ENCODE measurements around the gene PTGFRN.

PTGFRN gene

DNA sequence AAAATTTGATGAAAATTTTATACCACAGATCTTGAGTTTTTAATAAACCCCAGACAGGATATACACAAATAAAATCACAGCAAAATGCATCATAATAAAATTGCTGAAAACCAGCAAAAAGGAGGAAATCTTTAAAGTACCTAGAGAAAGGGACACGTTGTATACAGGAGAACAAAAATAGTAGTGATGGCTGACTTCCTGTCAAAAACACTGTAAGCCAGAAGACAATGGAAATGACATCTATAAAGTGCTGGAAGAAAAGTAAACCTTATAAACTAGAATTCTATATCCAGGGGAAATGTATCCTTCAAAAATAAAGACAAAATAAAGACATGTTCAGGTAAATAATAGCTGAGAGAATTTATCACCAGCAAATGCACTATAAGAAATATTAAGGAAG lies 14.6 kb upstream of the PTGFRN start:
- Histone ChIP-seq H3K27me3 (ENCODE audit: control insufficient read depth, insufficient read depth, low read length) (no peaks in the 10 kb centered on the region), H3K4me1 (ENCODE audit: control insufficient read depth, insufficient read depth, low read length) (no peaks in the 10 kb centered on the region), H3K36me3 (ENCODE audit: control insufficient read depth, insufficient read depth, low read length) (no peaks in the 10 kb centered on the region), H3K4me3 (ENCODE audit: low read length) (no peak overlapping the region), H3K9me3 (ENCODE audit: control insufficient read depth, low read length) (no peaks in the 10 kb centered on the region), H3K9ac (ENCODE audit: low read length) (no peak overlapping the region)

DNA sequence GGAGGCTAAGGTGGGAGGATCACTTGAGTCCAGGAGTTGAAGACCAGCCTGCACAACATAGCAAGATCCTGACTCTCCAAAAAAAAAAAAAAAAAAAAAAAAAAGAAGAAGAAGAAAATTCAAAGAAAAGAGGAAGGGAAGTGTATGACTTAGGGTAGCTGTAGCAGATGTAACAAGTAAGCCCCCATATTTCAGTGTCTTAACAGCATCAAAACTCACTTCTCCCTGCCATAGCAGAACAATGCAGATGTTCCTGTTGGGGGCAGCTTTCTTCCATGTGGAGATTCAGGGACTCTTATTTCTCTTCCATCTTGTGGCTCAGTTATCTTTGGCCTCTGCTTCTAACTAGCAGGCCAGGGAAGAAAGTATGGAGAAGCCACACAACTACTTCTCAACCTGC lies 10.2 kb upstream of the PTGFRN start:
- Histone ChIP-seq H3K36me3 (ENCODE audit: control insufficient read depth, insufficient read depth, low read length) (no peaks in the 10 kb centered on the region), H3K9me3 (ENCODE audit: control insufficient read depth, low read length) (no peaks in the 10 kb centered on the region), H3K27me3 (ENCODE audit: control insufficient read depth, insufficient read depth, low read length) (no peaks in the 10 kb centered on the region), H3K4me3 (ENCODE audit: low read length) (no peak overlapping the region), H3K9ac (ENCODE audit: low read length) (no peak overlapping the region), H3K4me1 (ENCODE audit: control insufficient read depth, insufficient read depth, low read length) (no peaks in the 10 kb centered on the region)

DNA sequence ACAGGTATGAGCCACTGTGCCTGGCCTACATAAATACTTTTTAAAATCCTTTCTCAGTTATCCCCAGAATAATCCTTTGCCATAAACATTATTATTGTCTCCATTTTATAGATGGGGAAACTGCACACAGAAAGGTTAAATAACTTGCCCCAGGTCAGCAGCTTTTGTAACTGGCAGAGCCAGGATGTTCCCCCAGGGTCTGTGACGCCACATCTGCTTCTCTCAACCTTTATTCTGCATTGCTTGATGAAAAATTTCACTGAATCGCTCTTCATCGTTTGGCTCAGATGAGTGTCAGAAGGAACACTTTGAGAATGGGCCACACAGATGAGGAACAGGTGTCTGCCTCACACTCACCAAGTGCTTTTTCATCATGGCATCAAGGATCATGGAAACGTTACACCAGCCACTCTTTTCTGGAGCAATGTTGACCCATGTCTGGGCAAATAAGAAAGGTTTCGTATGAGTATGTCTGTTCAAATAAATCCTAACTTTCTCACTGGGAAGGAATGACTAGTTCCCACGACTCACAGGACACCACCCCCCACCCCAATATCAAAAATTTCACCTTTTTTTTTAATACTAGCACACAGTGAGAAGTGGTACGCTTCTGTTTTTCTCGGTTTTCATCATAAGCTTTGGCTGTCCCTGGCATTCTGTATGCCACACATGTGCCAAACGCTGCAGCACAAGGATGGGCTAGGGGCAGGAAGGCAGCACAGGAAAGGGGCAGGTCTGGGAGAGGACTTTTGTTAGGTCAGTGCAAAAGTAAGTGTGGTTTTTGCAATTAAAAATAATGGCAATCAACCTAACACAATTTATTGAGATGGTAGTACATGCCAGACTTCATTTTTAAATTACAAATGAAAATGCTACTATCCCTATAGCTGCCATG lies 9.0 kb upstream of the PTGFRN start:
- H3K27me3 ChIP-seq (ENCODE audit: control insufficient read depth, insufficient read depth, low read length): no peaks in the 10 kb centered on the region
- H3K9ac ChIP-seq (ENCODE audit: low read length): no peak overlapping the region
- no peaks in the 10 kb centered on the region for H3K4me1 ChIP-seq (ENCODE audit: control insufficient read depth, insufficient read depth, low read length)
- no peaks in the 10 kb centered on the region for H3K36me3 ChIP-seq (ENCODE audit: control insufficient read depth, insufficient read depth, low read length)
- no peak overlapping the region for H3K4me3 ChIP-seq (ENCODE audit: low read length)
- H3K9me3 ChIP-seq (ENCODE audit: control insufficient read depth, low read length): no peaks in the 10 kb centered on the region

DNA sequence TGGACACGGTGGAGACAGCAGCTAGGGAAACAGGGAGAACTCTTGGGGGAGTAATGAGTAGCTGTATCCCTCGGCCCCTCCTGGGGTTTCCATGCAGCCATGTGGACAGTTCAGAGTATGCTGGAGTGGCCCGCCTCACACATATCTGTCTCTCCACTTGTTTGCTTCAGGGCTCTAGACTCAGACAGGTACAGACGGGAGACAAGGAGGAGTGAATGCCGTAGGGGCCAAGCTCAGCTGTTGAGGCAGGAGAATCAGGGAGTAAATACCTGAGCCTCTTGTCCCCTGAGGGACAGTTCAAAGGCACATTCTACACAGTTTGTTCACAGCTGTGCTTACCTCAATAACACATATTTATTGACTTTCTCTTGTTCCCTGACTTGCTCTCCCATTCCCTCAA lies 7.7 kb upstream of the PTGFRN start:
- H3K4me3 ChIP-seq (ENCODE audit: low read length): no peak overlapping the region
- no peak overlapping the region for H3K9ac ChIP-seq (ENCODE audit: low read length)
- no peaks in the 10 kb centered on the region for H3K4me1 ChIP-seq (ENCODE audit: control insufficient read depth, insufficient read depth, low read length)
- H3K9me3 ChIP-seq (ENCODE audit: control insufficient read depth, low read length): no peaks in the 10 kb centered on the region
- H3K36me3 ChIP-seq (ENCODE audit: control insufficient read depth, insufficient read depth, low read length): no peaks in the 10 kb centered on the region
- no peaks in the 10 kb centered on the region for H3K27me3 ChIP-seq (ENCODE audit: control insufficient read depth, insufficient read depth, low read length)

DNA sequence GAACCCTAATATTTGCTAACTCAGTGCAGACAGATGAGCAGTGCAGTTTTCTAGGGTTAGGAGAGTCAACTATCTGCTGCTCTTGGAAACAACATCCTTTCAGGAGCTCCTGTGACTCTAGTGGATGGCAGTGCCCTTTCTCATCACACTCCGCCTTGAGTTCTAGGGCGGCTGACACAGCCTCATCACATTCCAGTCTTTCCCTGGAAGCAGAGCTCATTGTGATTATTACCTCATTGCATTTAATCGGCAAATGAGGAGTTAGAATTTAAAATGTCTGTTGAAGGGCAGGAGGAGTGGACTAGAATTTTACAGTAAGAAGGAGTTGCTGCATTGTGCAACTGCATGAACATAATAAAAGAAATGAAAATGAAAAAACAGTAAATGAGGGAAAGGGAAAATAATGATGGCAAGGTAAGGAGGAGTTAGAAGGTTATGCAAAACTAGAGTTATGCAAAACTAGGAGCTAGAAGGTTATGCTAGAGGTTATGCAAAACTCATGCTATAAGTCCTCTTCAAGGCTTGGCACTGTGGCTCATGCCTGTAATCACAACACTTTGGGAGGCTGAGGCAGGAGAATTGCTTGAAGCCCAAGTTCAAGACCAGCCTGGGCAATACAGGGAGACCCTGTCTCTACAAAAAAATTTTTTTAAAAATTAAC lies 6.9 kb upstream of the PTGFRN start:
- H3K4me1 ChIP-seq (ENCODE audit: control insufficient read depth, insufficient read depth, low read length): no peaks in the 10 kb centered on the region
- no peak overlapping the region for H3K9ac ChIP-seq (ENCODE audit: low read length)
- no peak overlapping the region for H3K4me3 ChIP-seq (ENCODE audit: low read length)
- no peaks in the 10 kb centered on the region for H3K27me3 ChIP-seq (ENCODE audit: control insufficient read depth, insufficient read depth, low read length)
- H3K9me3 ChIP-seq (ENCODE audit: control insufficient read depth, low read length): no peaks in the 10 kb centered on the region
- H3K36me3 ChIP-seq (ENCODE audit: control insufficient read depth, insufficient read depth, low read length): no peaks in the 10 kb centered on the region

DNA sequence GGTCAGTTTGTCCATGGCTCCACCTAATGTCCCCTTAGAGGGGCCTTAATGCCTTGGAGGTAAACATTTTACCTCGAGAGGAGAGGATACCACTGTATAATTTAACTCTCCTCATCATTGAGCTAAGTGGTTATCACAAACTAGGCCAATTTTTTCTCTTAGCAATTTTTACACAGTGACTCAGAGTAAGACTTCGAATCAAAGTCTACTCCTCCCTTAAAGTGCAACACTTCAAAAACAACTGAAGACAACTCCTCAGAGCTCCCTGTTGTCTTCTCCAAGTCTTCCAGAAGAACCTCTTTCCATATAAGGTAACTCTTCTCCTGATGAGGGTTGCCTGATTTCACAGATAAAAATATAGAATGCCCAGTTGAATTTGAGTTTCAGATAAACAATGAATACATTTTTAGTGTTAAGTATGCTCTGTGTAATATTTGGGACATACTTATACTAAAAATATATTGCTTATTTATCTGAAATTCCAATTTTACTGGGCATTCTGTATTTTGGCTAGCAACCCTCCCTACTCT lies 4.9 kb upstream of the PTGFRN start:
- Histone ChIP-seq H3K4me3 (ENCODE audit: low read length) (no peak overlapping the region), H3K27me3 (ENCODE audit: control insufficient read depth, insufficient read depth, low read length) (no peaks in the 10 kb centered on the region), H3K9ac (ENCODE audit: low read length) (no peak overlapping the region), H3K36me3 (ENCODE audit: control insufficient read depth, insufficient read depth, low read length) (no peaks in the 10 kb centered on the region), H3K9me3 (ENCODE audit: control insufficient read depth, low read length) (no peaks in the 10 kb centered on the region), H3K4me1 (ENCODE audit: control insufficient read depth, insufficient read depth, low read length) (no peaks in the 10 kb centered on the region)

DNA sequence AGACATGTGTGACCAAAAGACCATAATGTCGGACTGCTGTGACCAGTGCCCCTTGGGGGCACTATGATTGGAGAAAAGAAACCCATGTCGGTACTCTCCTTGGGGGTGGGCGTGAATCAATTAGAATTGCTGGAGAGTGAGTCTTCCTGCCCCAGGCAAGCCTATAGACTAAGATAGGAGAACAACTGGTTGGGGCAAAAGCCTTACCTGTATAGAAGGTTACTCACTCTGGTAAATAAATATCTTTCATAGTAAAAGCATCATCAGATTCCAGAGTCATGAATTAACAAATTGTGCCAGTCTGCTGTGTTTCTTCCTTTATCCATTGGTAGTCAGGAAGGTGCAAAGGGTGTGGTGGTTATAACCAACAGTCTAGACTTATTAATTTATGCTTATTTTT lies 2.9 kb upstream of the PTGFRN start:
- Histone ChIP-seq H3K4me1 (ENCODE audit: control insufficient read depth, insufficient read depth, low read length) (peaks cover 11% of the 10 kb centered on the region), H3K27me3 (ENCODE audit: control insufficient read depth, insufficient read depth, low read length) (no peaks in the 10 kb centered on the region), H3K9me3 (ENCODE audit: control insufficient read depth, low read length) (no peaks in the 10 kb centered on the region), H3K4me3 (ENCODE audit: low read length) (no peak overlapping the region), H3K36me3 (ENCODE audit: control insufficient read depth, insufficient read depth, low read length) (no peaks in the 10 kb centered on the region), H3K9ac (ENCODE audit: low read length) (no peak overlapping the region)

DNA sequence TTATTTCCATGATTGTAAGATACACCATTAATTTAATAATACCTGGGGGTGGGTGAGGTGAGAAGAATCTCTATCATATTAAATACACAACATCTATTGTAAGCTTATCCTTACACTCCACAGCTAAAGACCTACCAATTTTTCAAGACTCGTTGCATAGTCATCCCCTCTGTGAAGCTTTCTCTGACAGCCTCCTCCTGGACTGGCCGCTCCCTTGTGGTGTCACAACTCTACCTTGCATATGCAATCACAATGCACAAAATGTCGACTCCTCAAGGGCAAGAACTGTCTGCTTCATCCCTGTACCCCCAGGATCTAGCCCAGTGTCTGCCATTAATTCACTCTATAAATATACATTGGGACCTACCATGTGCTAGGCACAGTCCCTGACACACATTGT lies 2.4 kb upstream of the PTGFRN start:
- Histone ChIP-seq H3K4me1 (ENCODE audit: control insufficient read depth, insufficient read depth, low read length) (peaks cover 16% of the 10 kb centered on the region), H3K36me3 (ENCODE audit: control insufficient read depth, insufficient read depth, low read length) (no peaks in the 10 kb centered on the region), H3K4me3 (ENCODE audit: low read length) (no peak overlapping the region), H3K27me3 (ENCODE audit: control insufficient read depth, insufficient read depth, low read length) (no peaks in the 10 kb centered on the region), H3K9ac (ENCODE audit: low read length) (no peak overlapping the region), H3K9me3 (ENCODE audit: control insufficient read depth, low read length) (no peaks in the 10 kb centered on the region)

DNA sequence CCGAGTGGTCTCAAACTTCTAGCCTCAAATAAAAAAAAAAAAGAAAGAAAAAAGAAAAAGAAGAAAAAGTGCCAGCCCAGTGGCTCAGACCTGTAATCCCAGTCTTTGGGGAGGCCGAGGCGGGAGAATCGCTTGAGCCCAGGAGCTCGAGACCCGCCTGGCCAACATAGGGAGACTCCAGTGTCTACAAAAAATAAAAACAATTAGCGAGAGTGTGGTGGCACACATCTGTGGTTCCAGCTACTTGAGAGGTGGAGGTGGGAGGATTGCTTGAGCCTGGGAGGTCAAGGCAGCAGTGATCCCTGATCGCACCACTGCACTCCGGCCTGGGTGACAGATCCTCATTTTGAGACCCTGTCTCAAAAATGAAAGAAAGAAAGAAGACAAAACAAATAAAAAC lies 1.4 kb upstream of the PTGFRN start:
- Histone ChIP-seq H3K4me1 (ENCODE audit: control insufficient read depth, insufficient read depth, low read length) (peaks cover 16% of the 10 kb centered on the region), H3K9ac (ENCODE audit: low read length) (no peak overlapping the region), H3K4me3 (ENCODE audit: low read length) (no peak overlapping the region), H3K27me3 (ENCODE audit: control insufficient read depth, insufficient read depth, low read length) (no peaks in the 10 kb centered on the region), H3K9me3 (ENCODE audit: control insufficient read depth, low read length) (no peaks in the 10 kb centered on the region), H3K36me3 (ENCODE audit: control insufficient read depth, insufficient read depth, low read length) (no peaks in the 10 kb centered on the region)

DNA sequence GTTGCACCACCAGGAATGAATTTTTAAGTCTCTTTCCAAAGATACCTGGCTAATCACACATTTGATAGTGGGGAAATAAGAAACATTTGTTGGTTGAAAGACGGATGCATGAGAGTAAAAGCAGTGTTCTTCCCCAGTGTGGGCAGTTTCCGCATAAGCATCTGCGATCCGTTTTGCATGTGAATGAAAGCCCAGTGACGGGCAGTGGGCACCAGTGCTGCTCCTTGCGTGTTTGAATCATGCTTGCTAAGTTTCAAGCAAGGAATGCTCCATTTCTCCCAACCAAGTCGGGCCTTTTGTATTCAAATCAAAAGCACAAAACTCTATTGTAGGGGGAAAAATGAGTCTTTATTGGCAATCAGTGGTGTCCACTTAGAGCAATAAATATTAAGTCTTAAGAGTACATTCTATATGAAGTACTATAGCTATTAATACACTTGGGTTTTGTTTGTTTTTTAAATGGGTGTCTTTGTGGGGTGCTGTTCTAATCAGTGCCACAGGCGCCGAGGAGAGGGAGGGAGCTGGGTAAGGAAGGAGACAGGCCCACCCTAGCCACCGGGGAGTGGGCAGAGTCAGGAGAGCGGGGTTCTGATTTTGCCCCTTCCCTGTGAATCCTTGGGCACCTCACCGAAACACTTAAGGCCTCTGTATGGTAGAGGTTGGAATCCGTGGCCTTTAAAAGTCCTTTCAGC lies 750 bp upstream of the PTGFRN start:
- peaks cover 16% of the 10 kb centered on the region for H3K4me1 ChIP-seq (ENCODE audit: control insufficient read depth, insufficient read depth, low read length)
- H3K36me3 ChIP-seq (ENCODE audit: control insufficient read depth, insufficient read depth, low read length): no peaks in the 10 kb centered on the region
- H3K9me3 ChIP-seq (ENCODE audit: control insufficient read depth, low read length): no peaks in the 10 kb centered on the region
- H3K27me3 ChIP-seq (ENCODE audit: control insufficient read depth, insufficient read depth, low read length): no peaks in the 10 kb centered on the region
- H3K9ac ChIP-seq (ENCODE audit: low read length): peak overlapping the region; percentile 72
- peak overlapping the region; percentile 45 for H3K4me3 ChIP-seq (ENCODE audit: low read length)

DNA sequence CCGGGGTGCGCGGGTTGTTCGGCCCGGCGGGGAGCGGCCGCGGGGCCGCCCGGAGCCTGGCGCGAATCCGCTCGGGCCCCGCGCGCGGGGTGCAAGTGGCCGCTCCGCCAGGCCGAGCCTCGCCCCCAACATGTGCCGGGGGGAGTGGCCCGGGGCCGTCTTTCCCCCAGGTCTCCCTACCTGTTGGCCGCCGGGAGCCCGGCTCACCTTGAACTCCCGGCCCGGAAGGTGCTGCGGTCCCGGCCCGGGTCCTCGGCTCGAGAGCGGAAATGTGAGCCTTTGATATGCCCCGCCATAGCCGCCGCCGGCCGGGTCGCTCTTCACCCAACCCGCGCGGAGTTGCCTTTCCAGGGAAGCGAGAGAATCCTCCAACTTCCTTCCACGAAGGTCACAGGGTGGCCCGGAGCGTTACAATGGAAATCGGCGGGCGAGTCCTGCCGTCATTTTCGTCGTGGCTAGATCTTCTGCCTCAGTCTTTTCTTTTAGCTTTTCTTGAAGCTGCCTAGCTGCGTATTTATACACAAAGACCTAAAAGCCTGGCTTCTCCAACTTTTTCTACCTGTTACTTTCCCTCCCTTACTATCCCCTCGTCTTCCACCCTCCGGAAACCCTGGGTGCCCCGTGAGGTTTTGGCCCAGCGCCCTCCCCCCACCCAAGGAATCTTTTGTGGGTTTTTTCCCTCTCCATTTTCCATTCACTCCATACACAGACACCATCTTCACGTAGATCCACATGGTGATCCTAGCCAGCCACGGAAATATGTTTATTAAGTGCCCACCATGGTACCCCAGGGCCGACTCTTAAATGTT lies 867 bp downstream of the PTGFRN start:
- Histone ChIP-seq H3K4me1 (ENCODE audit: control insufficient read depth, insufficient read depth, low read length) (peaks cover 21% of the 10 kb centered on the region), H3K36me3 (ENCODE audit: control insufficient read depth, insufficient read depth, low read length) (no peaks in the 10 kb centered on the region), H3K4me3 (ENCODE audit: low read length) (peak overlapping the region; percentile 5), H3K9ac (ENCODE audit: low read length) (peak overlapping the region; percentile 82), H3K27me3 (ENCODE audit: control insufficient read depth, insufficient read depth, low read length) (no peaks in the 10 kb centered on the region), H3K9me3 (ENCODE audit: control insufficient read depth, low read length) (no peaks in the 10 kb centered on the region)
